HG03108 (cell line): ENCODE measurements around the gene POLD2.

ENCODE experiments used
- ATAC-seq: cut with Tn5 transposase; IDR thresholded peaks from one replicate; pipeline ENCODE4 v1.9.1; 2021; ENCODE audit warnings: moderate library complexity; ENCODE audit not compliant: unreplicated experiment

Gene POLD2

GRCh38 chr7:44103566-44103922, 19.8 kb downstream of the POLD2 start:
- no peak for ATAC-seq

GRCh38 chr7:44102846-44103565, 20.3 kb downstream of the POLD2 start:
- no peak for ATAC-seq

DNA sequence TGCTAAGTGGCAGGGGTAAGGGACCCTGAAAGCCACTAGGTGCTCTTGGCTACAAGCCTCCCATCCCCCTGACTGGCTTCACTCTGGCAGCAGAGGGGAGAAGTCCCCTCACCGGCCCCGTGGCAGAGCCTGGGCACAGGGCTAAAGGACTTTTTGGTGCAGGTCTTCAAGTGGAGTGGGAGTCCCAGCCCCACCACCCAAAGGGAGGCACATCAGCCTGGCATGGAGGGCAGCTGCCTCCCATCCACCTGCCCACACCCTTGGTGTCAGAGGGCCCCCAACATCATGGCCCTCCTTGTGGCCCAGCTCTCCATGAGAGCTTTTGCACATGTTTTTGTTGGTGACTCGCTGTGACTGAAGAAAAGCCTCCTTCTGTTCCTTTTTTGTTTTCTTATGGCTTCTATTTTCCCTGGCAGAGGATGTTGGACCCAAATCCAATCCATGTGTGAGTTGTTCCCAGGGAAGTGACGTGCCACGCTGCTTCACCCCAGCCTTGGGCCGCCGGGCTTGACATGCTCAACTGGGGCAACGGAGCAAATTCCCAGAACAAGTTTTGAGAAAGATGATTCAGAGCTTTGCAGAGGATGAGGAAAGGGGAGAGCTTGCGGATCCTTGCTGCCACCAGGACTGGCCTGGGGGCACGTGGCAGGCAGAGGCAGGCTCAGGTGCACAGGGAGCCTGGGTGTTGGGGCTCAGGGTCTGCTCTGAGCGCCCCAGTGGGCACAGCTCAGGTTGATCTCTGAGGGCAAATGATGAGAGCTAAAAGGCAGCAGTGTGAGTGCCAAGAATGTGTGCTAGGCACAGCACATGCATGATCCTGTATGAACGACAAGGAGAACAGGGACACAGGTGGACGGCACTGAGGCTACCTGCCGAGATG, 21.1 kb downstream of the POLD2 start:
- ATAC-seq: no peak

DNA sequence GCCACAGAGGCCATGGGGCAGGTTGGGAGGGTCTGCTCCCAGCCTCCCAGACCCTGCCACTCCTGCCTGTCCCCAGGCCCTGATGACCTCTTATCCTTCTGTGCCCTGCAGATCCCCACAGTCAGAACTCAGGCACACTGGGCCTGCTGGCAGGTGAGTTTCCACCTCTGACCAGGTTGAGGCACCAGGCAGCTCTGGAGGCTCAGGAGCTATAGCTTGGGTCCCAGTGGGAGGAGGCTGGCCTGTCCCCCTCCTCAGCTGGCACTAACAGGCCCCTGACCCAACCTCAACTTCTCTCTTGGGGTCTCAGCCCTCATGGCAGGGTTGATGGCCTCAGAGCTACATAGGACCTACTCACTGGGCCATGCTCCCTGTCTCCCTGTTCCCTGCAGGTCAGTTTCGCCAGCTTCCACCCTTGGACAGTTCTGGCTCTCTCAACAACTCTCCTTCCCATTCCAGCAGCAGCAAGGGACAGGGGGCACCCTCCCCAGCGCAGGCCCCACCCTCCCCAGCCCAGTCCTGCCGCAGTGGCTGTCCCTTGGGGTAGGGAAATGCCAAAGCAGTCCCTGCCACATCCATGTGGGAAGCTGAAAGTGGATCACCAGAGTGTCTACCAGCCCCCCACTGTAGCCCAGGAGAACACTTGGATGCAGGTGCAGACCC, 21.9 kb downstream of the POLD2 start:
- ATAC-seq: no peak

GRCh38 chr7:44100458-44101302, 22.7 kb downstream of the POLD2 start:
- no peak for ATAC-seq

DNA sequence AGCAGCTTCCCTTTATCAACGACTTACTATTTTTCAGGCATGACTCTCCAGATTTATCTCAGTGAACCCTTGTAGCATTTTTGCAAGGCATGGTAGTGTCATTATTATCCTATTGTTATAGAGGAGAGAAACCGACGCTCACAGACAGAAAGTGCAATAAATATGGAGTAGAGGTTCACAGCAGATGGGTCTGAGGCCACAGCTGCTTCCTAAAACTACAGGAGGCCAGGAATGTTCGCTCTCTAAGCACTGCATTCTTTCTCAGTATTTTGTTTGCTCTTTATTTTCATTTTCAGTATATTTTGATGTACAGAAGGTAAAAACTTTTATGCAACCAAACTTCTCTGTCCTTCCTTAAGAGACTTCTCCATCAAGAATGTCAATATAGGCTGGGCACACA, 23.7 kb downstream of the POLD2 start:
- ATAC-seq: no peak

- no peak for ATAC-seq
Measured at GRCh38 chr7:44098092-44099068, 25.0 kb downstream of the POLD2 start.

- peak; percentile 69 for ATAC-seq
Measured at GRCh38 chr7:44097064-44097932, 26.1 kb downstream of the POLD2 start.

- no peak for ATAC-seq
Measured at GRCh38 chr7:44096326-44096881, 26.9 kb downstream of the POLD2 start.

DNA sequence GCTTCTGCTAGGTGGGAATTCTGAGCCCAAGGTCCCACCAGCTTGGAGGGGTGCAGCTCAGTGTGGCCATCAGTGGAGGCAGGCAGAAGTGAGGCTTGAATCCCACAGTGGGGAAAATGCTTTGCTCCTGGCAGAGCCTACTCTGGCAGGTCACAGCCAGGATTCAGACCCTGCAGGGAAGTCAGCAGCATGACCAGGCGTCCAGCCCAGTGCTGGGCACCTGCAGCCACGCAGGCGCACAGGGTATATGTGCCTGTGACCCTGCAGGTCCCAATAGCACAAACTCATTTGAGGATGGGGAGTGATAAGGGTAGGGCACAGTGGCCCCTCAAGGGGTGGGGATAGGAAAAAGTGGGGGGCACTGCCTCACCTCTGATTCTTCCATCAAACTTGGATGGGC, 27.6 kb downstream of the POLD2 start:
- no peak for ATAC-seq

GRCh38 chr7:44094883-44095592, 28.3 kb downstream of the POLD2 start:
- ATAC-seq: no peak

- no peak for ATAC-seq
Measured at GRCh38 chr7:44094365-44094764, 29.0 kb downstream of the POLD2 start.

GRCh38 chr7:44093102-44093641, 30.2 kb downstream of the POLD2 start:
- no peak for ATAC-seq

GRCh38 chr7:44087911-44088838, 35.2 kb downstream of the POLD2 start:
- ATAC-seq: no peak

- ATAC-seq: no peak
Measured at GRCh38 chr7:44086627-44087026, 36.7 kb downstream of the POLD2 start.

DNA sequence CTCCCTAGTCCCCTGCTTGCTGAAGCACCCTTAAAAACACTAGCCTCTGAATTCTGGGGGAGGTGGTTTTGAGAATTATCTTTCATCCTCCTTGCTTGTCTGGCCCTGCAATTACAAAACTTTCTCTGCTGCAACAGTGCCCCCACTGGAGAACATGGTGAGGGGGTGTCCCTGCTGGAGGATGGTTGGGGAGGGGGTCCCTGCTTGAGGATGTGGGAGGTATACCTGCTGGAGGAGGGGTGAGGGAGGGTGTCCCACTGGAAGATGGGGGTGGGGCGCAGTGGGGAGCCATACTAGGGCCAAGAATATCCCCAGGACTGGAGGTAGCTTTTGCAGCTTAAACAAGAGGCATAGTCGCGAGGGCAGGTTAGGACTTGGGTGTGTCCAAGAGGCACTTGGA, 37.8 kb downstream of the POLD2 start:
- ATAC-seq: no peak
